HepG2 (cell line): ENCODE measurements around the gene SPTSSA. TPM values are rescaled to one million over a fixed set of nuclear protein-coding genes. Genes with fewer than 3 reads are reported as not detected.

Source experiments
- ATAC-seq: fragments of 200-7000 bp; cut with Tn5 transposase; 3 replicates; pipeline ENCODE4 v1.9.1; 2020; ENCODE audit warnings: mild to moderate bottlenecking, moderate library complexity
- BruUV-seq: library from RNA; stranded (reverse); fragments of 400-500 nt; replicated peaks from 2 replicates; lab custom pipeline; 2021; lab: Mats Ljungman, UMichigan
- CTCF ChIA-PET: fragments of 300-600 bp; formaldehyde crosslinking; extraction: SDS; loops from one replicate; lab custom pipeline; 2021; ENCODE audit warnings: low total read pairs, inconsistent platforms, low intra/inter-chr PET ratio; lab: Yijun Ruan, JAX
- POLR2A ChIA-PET: fragments of 350-600 bp; sonication (Branson Sonifier 250); formaldehyde crosslinking; loops from one replicate; lab custom pipeline; 2020; ENCODE audit warnings: antibody characterized with exemption, inconsistent platforms; lab: Yijun Ruan, JAX
- DNase-seq: peaks from one replicate; pipeline ENCODE4 v3.0.0-alpha.2; 2015; ENCODE audit warnings: low spot score
- FAIRE-seq: peaks from 3 replicates; lab custom pipeline; 2011; peaks lifted over from hg19 to GRCh38; lab: Jason Lieb, UNC
- H2AFZ ChIP-seq: one replicate; pipeline ENCODE4 v1.6.1; 2011; ENCODE audit warnings: low read length, inconsistent platforms
- H3K27ac ChIP-seq: fragments of 300-600 bp; 3 replicates; pipeline ENCODE4 v1.8.0; 2011; ENCODE audit warnings: mixed run types, mild to moderate bottlenecking, mixed read lengths, low read length, inconsistent platforms; ENCODE audit not compliant: insufficient read depth; ENCODE audit errors: extremely low read length
- H3K27me3 ChIP-seq, 2 experiments: fragments of 200-600 bp in 1 of 2; 2 replicates in 1 of 2; 3 replicates in 1 of 2; pipeline versions ENCODE4 v1.6.0 to v1.8.0; 2011; ENCODE audit warnings: low read length in 2 of 2, mild to moderate bottlenecking in 2 of 2, moderate library complexity in 2 of 2, inconsistent platforms in 1 of 2; ENCODE audit not compliant: insufficient read depth in 2 of 2, control insufficient read depth in 1 of 2
- H3K36me3 ChIP-seq, 2 experiments: fragments of 200-600 bp in 1 of 2; replicated peaks in 1 of 2; 2 replicates in 1 of 2; 3 replicates in 1 of 2; pipeline versions ENCODE4 v1.5.1 to v1.8.0; 2011; ENCODE audit warnings: low read length in 2 of 2, inconsistent platforms in 1 of 2; ENCODE audit not compliant: insufficient read depth in 2 of 2, control insufficient read depth in 1 of 2
- H3K4me1 ChIP-seq: 2 replicates; pipeline ENCODE4 v1.5.1; 2012; ENCODE audit warnings: low read length, inconsistent platforms; ENCODE audit not compliant: insufficient read depth
- H3K4me2 ChIP-seq: 2 replicates; pipeline ENCODE4 v1.6.0; 2011; ENCODE audit warnings: low read depth, low read length, inconsistent platforms
- H3K4me3 ChIP-seq, 3 experiments: fragments of 200-600 bp in 1 of 3; sonication (generic), shearing (Covaris generic) in 1 of 3; replicated peaks in 1 of 3; 2 replicates each; pipeline ENCODE4 v1.5.1; 2011 to 2016; ENCODE audit warnings: low read length in 3 of 3, inconsistent platforms in 2 of 3, low read depth in 2 of 3, mild to moderate bottlenecking in 2 of 3, control low read depth in 1 of 3, mixed read lengths in 1 of 3; ENCODE audit not compliant: insufficient read depth in 1 of 3
- H3K79me2 ChIP-seq: one replicate; pipeline ENCODE4 v1.6.1; 2011; ENCODE audit warnings: low read length, inconsistent platforms; ENCODE audit not compliant: insufficient read depth
- H3K9ac ChIP-seq: 2 replicates; pipeline ENCODE4 v1.6.0; 2011; ENCODE audit warnings: mild to moderate bottlenecking, low read depth, low read length, inconsistent platforms; ENCODE audit not compliant: insufficient read depth
- H3K9me3 ChIP-seq: 2 replicates; pipeline ENCODE4 v1.5.1; 2012; ENCODE audit warnings: mild to moderate bottlenecking, low read length
- H4K20me1 ChIP-seq: 2 replicates; pipeline ENCODE4 v1.6.0; 2011; ENCODE audit warnings: inconsistent platforms, mild to moderate bottlenecking, low read length, moderate library complexity; ENCODE audit not compliant: insufficient read depth
- CERS6 ChIP-seq: sonication (generic); formaldehyde crosslinking; IDR thresholded peaks from 2 replicates; pipeline ENCODE4 v1.5.0; 2020; ENCODE audit warnings: missing genetic modification reagents
- ERF ChIP-seq: IDR thresholded peaks from 2 replicates; pipeline ENCODE4 v1.6.1; 2018; ENCODE audit warnings: missing biosample characterization, missing genetic modification reagents
- MAFF ChIP-seq: IDR thresholded peaks from 2 replicates; pipeline ENCODE4 v1.6.1; 2011; ENCODE audit warnings: low read depth, low read length, improper control_type of control experiment
- MAFK ChIP-seq, 2 experiments: IDR thresholded peaks in 1 of 2; conservative IDR thresholded peaks in 1 of 2; 2 replicates each; pipeline ENCODE4 v1.6.1; 2011; ENCODE audit warnings: improper control_type of control experiment in 2 of 2, low read length in 2 of 2
- NFE2L2 ChIP-seq: fragments of 150-350 bp; IDR thresholded peaks from 2 replicates; pipeline ENCODE4 v1.6.1; 2014; ENCODE audit warnings: low read length
- POLR2G ChIP-seq: fragments of 200-400 bp; formaldehyde crosslinking; IDR thresholded peaks from 2 replicates; pipeline ENCODE4 v1.6.1; 2018; ENCODE audit warnings: mild to moderate bottlenecking, low read depth, low read length, moderate library complexity
- RARG ChIP-seq: sonication (generic); formaldehyde crosslinking; IDR thresholded peaks from 2 replicates; pipeline ENCODE4 v1.4.0; 2020; ENCODE audit warnings: low read depth, mild to moderate bottlenecking, missing genetic modification reagents
- USF2 ChIP-seq, 2 experiments: sonication (generic) in 1 of 2; formaldehyde crosslinking in 1 of 2; IDR thresholded peaks; 2 replicates each; pipeline versions ENCODE4 v1.5.1 to v1.6.1; 2011 to 2020; ENCODE audit warnings: borderline replicate concordance in 1 of 2, low read depth in 1 of 2, low read length in 1 of 2, mild to moderate bottlenecking in 1 of 2, missing genetic modification reagents in 1 of 2, moderate library complexity in 1 of 2
- ZNF773 ChIP-seq: sonication (generic); formaldehyde crosslinking; IDR thresholded peaks from 2 replicates; pipeline ENCODE4 v1.4.0; 2020; ENCODE audit warnings: missing genetic modification reagents, borderline replicate concordance
- WGBS: methylation state at CpG from one replicate; pipeline ENCODE4 v1.1.6; 2017; ENCODE audit warnings: low lambda C conversion rate; 5-methylcytosine and 5-hydroxymethylcytosine counted together
- in situ Hi-C: cut with HindIII; loops from 2 replicates; pipeline ENCODE4 v1.10.0; 2017; ENCODE audit warnings: low pct_unique_long_range_greater_than_20kb; ENCODE audit not compliant: extremely low pct_ligation_motif_present
- intact Hi-C: fragments of 100-400 bp; cut with micrococcal nuclease; formaldehyde crosslinking; loops from one replicate; pipeline ENCODE4 v1.10.0; 2022; ENCODE audit not compliant: unreplicated experiment
- polyA plus RNA-seq, 8 experiments: library from polyadenylated mRNA; depleted of rRNA in 3 of 8; stranded (reverse) in 7 of 8; unstranded in 1 of 8; fragments of >200 nt; fragmentation: Illumina TruSeq in 4 of 8; extraction: Trizol in 4 of 8; gene quantifications; 2 replicates each; pipeline versions ENCODE4 v1.2.1 to v1.2.3, GENCODE V29; 2011 to 2016; ENCODE audit warnings: low read depth in 4 of 8, missing spikeins in 1 of 8, mixed read lengths in 1 of 8; ENCODE audit not compliant: insufficient read depth in 1 of 8
- total RNA-seq, 5 experiments: library from RNA; depleted of rRNA; stranded (reverse); fragments of >200 nt; fragmentation: Illumina TruSeq; extraction: Trizol; gene quantifications; 2 replicates each; pipeline ENCODE4 v1.2.3, GENCODE V29; 2016; ENCODE audit warnings: low read depth in 1 of 5

Gene SPTSSA
- total and polyA plus RNA-seq, 2 of the 13 experiments (the other 11 are each of a cell fraction or from before 2014, with no cell fraction given): 19.1 to 86.1 TPM

GRCh38 chr14:34439090-34439489, 22.9 kb downstream of the SPTSSA start (continued):
- TF ChIP-seq ZNF773 (CRISPR knock-in tag): no peak
- TF ChIP-seq ERF (CRISPR knock-in tag): no peak
- 0 out of 2 replicates have a peak, but pooled peaks have one; percentile 1 for TF ChIP-seq POLR2G
- TF ChIP-seq USF2 (IDR thresholded peaks at IDR 0.05; ENCODE audit: low read depth, low read length): no peak
- TF ChIP-seq USF2 (CRISPR knock-in tag; IDR thresholded peaks at IDR 0.05; ENCODE audit: borderline replicate concordance): peak; percentile 12; the same call in 1 of the 2 replicates

- BruUV-seq: no TSS peak
- ATAC-seq (no peak), FAIRE-seq (no peak), DNase-seq (no peak)
- peaks cover 0 to 7% of the 10 kb centered on the region in 2 experiments; a peak in 3 of 5 replicates for H3K36me3 ChIP-seq
- H3K79me2 ChIP-seq: peaks cover 26% of the 10 kb centered on the region
- TF ChIP-seq RARG (no peak), MAFF (peak; percentile 54; the same call in 1 of the 2 replicates), MAFK (conservative IDR thresholded peaks at IDR 0.05 in 1 of 2, IDR thresholded peaks at IDR 0.05 in 1 of 2; ENCODE audit: low read length in 2 of 2) (peak in 1 of 2 experiments; percentile 57; a peak in 3 of 4 replicates), NFE2L2 (peak; percentile 83), CERS6 (no peak)
- peaks cover 20% of the 10 kb centered on the region for H4K20me1 ChIP-seq
- H3K9me3 ChIP-seq: no peaks in the 10 kb centered on the region
- H3K27ac ChIP-seq: no peak overlapping the region
- POLR2A ChIA-PET: interaction anchor here (2.4 to 2.6 kb wide), 2 partner anchors 23 to 106 kb away, joined by 7 to 13 read pairs; partner anchors contain the start of gene SPTSSA
- H3K27me3 ChIP-seq: no peaks in the 10 kb centered on the region
- H3K4me2 ChIP-seq: no peak overlapping the region
- in situ Hi-C loops: no loop called here
- H3K4me3 ChIP-seq: no peak overlapping the region
- no peak overlapping the region for H2AFZ ChIP-seq
- H3K4me1 ChIP-seq: peaks cover 27% of the 10 kb centered on the region
- WGBS: 96% methylated on average over 4 of the region's 4 CpGs
- no peak overlapping the region for H3K9ac ChIP-seq
- CTCF ChIA-PET: no interaction called here
- intact Hi-C loops: no loop called here
Observed at GRCh38 chr14:34438438-34438837, 23.6 kb downstream of the SPTSSA start.
